HG03342 (cell line): Measurements from ENCODE around the gene FGFRL1.

Experiments
- ATAC-seq: cut with Tn5 transposase; IDR thresholded peaks from one replicate; pipeline ENCODE4 v1.9.1; 2021; ENCODE audit warnings: mild to moderate bottlenecking, moderate library complexity; ENCODE audit not compliant: unreplicated experiment

Gene FGFRL1

GRCh38 chr4:1011022-1011665 lies at the start of gene FGFRL1:
Gene FGFRL1 (plus strand): TSS chr4:1011626. CDS start chr4:1012486, 860 bp downstream.
- ATAC-seq: peak; percentile 42

- no peak for ATAC-seq
Observed at GRCh38 chr4:962231-963208, 48.9 kb upstream of the FGFRL1 start.

- ATAC-seq: no peak
Observed at GRCh38 chr4:963276-964225, 47.9 kb upstream of the FGFRL1 start.

- no peak for ATAC-seq
Observed at GRCh38 chr4:964346-965025, 46.9 kb upstream of the FGFRL1 start.

- no peak for ATAC-seq
Observed at GRCh38 chr4:965048-965765, 46.2 kb upstream of the FGFRL1 start.

GRCh38 chr4:965766-966134 lies 45.7 kb upstream of the FGFRL1 start:
- ATAC-seq: no peak

- no peak for ATAC-seq
Observed at GRCh38 chr4:966266-967112, 44.9 kb upstream of the FGFRL1 start.

- ATAC-seq: no peak
Observed at GRCh38 chr4:967113-968104, 44.0 kb upstream of the FGFRL1 start.

- ATAC-seq: no peak
Observed at GRCh38 chr4:968221-968620, 43.2 kb upstream of the FGFRL1 start.

GRCh38 chr4:968621-969394 lies 42.6 kb upstream of the FGFRL1 start:
- ATAC-seq: no peak

GRCh38 chr4:970046-970745 lies 41.2 kb upstream of the FGFRL1 start:
- ATAC-seq: no peak

- no peak for ATAC-seq
Observed at GRCh38 chr4:970854-971520, 40.4 kb upstream of the FGFRL1 start.

GRCh38 chr4:971666-972500 lies 39.5 kb upstream of the FGFRL1 start:
- ATAC-seq: no peak

GRCh38 chr4:972651-973424 lies 38.6 kb upstream of the FGFRL1 start:
- peak; percentile 37 for ATAC-seq
